GM12892 (cell line): ENCODE results near the gene SSX3.
"Not testable (repeated sequence)": the region's sequence is repeated elsewhere in the genome, so short reads cannot be mapped to it uniquely, and the experiment has no call there.

Source experiments
- POLR2A ChIP-seq: IDR thresholded peaks from 2 replicates; pipeline ENCODE4 v1.6.1; 2011; ENCODE audit warnings: low read depth, low read length, control low read depth
- POLR2AphosphoS5 ChIP-seq: IDR thresholded peaks from 2 replicates; pipeline ENCODE4 v1.6.1; 2011; ENCODE audit warnings: low read depth, low read length, control low read depth

DNA sequence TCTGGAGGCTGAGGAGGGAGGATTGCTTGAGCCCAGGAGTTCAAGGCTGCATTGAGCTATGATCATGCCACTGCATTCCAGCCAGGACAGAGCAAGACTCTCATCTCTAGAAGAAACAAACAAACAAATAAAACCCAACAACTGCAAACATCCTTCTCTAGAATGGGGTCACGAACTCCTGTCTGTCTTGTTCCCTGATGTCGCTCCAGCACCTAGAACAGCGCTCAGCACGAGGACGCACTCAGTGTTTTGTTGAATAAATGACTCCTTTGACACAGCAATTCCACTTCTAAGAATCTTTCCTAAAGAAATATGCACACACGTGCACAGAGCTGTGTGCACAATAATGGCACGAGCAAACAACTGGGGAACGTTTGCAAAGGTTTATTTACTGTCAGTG is 10.4 kb downstream of the SSX3 start:
- TF ChIP-seq POLR2A, POLR2AphosphoS5: not testable (repeated sequence)
